ENCODE results near the gene BBS9.

Gene BBS9

GRCh38 chr7:33357846-33358245 lies 228.5 kb downstream of the BBS9 start:
- no peak for DNase-seq (ENCODE audit: low spot score)

GRCh38 chr7:33369888-33370287 lies 240.5 kb downstream of the BBS9 start:
- DNase-seq (ENCODE audit: low spot score): no peak

GRCh38 chr7:33373195-33373594 lies 243.8 kb downstream of the BBS9 start:
- no peak for DNase-seq (ENCODE audit: low spot score)

- peak; percentile 3 for DNase-seq (ENCODE audit: low spot score)
These were observed 250.6 kb downstream of the BBS9 start for GRCh38 chr7:33379891-33380525.

- no peak for DNase-seq (ENCODE audit: low spot score)
These were observed 259.0 kb downstream of the BBS9 start for GRCh38 chr7:33388332-33388731.

- no peak for DNase-seq (ENCODE audit: low spot score)
These were observed 262.8 kb downstream of the BBS9 start for GRCh38 chr7:33392148-33392547.

- DNase-seq (ENCODE audit: low spot score): no peak
These were observed 264.4 kb downstream of the BBS9 start for GRCh38 chr7:33393770-33394169.

GRCh38 chr7:33395340-33395739 lies 266.0 kb downstream of the BBS9 start:
- DNase-seq (ENCODE audit: low spot score): no peak

GRCh38 chr7:33399528-33400213 lies 270.3 kb downstream of the BBS9 start:
- no peak for DNase-seq (ENCODE audit: low spot score)

GRCh38 chr7:33400214-33400538 lies 270.8 kb downstream of the BBS9 start:
- no peak for DNase-seq (ENCODE audit: low spot score)

GRCh38 chr7:33410266-33410665 lies 280.9 kb downstream of the BBS9 start:
- DNase-seq (ENCODE audit: low spot score): no peak

- DNase-seq (ENCODE audit: low spot score): no peak
These were observed 281.7 kb downstream of the BBS9 start for GRCh38 chr7:33411020-33411419.

- no peak for DNase-seq (ENCODE audit: low spot score)
These were observed 283.0 kb downstream of the BBS9 start for GRCh38 chr7:33412331-33412730.

- DNase-seq (ENCODE audit: low spot score): no peak
These were observed 288.9 kb downstream of the BBS9 start for GRCh38 chr7:33418251-33418701.

- DNase-seq (ENCODE audit: low spot score): no peak
These were observed 291.1 kb downstream of the BBS9 start for GRCh38 chr7:33420311-33420940.

GRCh38 chr7:33421429-33421828 lies 292.1 kb downstream of the BBS9 start:
- no peak for DNase-seq (ENCODE audit: low spot score)

- DNase-seq (ENCODE audit: low spot score): no peak
These were observed 292.8 kb downstream of the BBS9 start for GRCh38 chr7:33422141-33422540.

- no peak for DNase-seq (ENCODE audit: low spot score)
These were observed 293.7 kb downstream of the BBS9 start for GRCh38 chr7:33422825-33423645.

GRCh38 chr7:33423646-33424020 lies 294.3 kb downstream of the BBS9 start:
- DNase-seq (ENCODE audit: low spot score): no peak

- DNase-seq (ENCODE audit: low spot score): no peak
These were observed 296.0 kb downstream of the BBS9 start for GRCh38 chr7:33425395-33425794.

GRCh38 chr7:33425929-33426678 lies 296.7 kb downstream of the BBS9 start:
- DNase-seq (ENCODE audit: low spot score): no peak

- no peak for DNase-seq (ENCODE audit: low spot score)
These were observed 299.1 kb downstream of the BBS9 start for GRCh38 chr7:33428415-33428814.
